Spleen (tissue), 11 donors: ENCODE data around the gene SLC18A3. TPM values are rescaled to one million over a fixed set of nuclear protein-coding genes. Genes with fewer than 3 reads are reported as not detected.

Experiments used
- DNase-seq: peaks from one replicate; pipeline ENCODE4 v3.0.0-alpha.2; 2020
- H3K27ac ChIP-seq, 8 donors: fragments of 200-600 bp; sonication (generic) in 7 of 8; 1 replicate in 4 of 8; 2 replicates in 4 of 8; pipeline versions ENCODE4 v1.5.0 to v1.8.0; 2016 to 2021; ENCODE audit warnings: inconsistent platforms in 4 of 8, mild to moderate bottlenecking in 4 of 8, moderate library complexity in 1 of 8
- H3K27me3 ChIP-seq, 7 donors: fragments of 200-600 bp; sonication (generic) in 6 of 7; replicated peaks in 1 of 7; 1 replicate in 4 of 7; 2 replicates in 3 of 7; pipeline versions ENCODE4 v1.5.0 to v1.8.0; 2016 to 2021; ENCODE audit warnings: inconsistent platforms in 3 of 7, mild to moderate bottlenecking in 1 of 7
- H3K36me3 ChIP-seq, 6 donors: fragments of 200-600 bp; sonication (generic) in 5 of 6; 1 replicate in 4 of 6; 2 replicates in 2 of 6; pipeline versions ENCODE4 v1.5.0 to v1.8.0; 2016 to 2021; ENCODE audit warnings: inconsistent platforms in 2 of 6
- H3K4me1 ChIP-seq, 6 donors: fragments of 200-600 bp; sonication (generic) in 5 of 6; 1 replicate in 3 of 6; 2 replicates in 3 of 6; pipeline versions ENCODE4 v1.5.0 to v1.8.0; 2016 to 2021; ENCODE audit warnings: inconsistent platforms in 3 of 6
- H3K4me3 ChIP-seq, 8 donors: fragments of 200-600 bp; sonication (generic) in 7 of 8; 1 replicate in 4 of 8; 2 replicates in 4 of 8; pipeline versions ENCODE4 v1.5.0 to v1.8.0; 2016 to 2021; ENCODE audit warnings: inconsistent platforms in 4 of 8, mild to moderate bottlenecking in 4 of 8, moderate library complexity in 2 of 8
- H3K9me3 ChIP-seq, 8 donors: fragments of 200-600 bp; sonication (generic) in 7 of 8; 1 replicate in 4 of 8; 2 replicates in 4 of 8; pipeline versions ENCODE4 v1.5.0 to v1.8.0; 2016 to 2021; ENCODE audit warnings: inconsistent platforms in 4 of 8
- POLR2A ChIP-seq, 3 donors: fragments of 450-650 bp; IDR thresholded peaks; one replicate each; pipeline ENCODE4 v1.5.1; 2017; ENCODE audit warnings: antibody characterized with exemption in 3 of 3, mild to moderate bottlenecking in 1 of 3
- POLR2AphosphoS5 ChIP-seq, 3 donors: sonication (generic); formaldehyde crosslinking; IDR thresholded peaks; one replicate each; pipeline ENCODE4 v1.5.1; 2017; ENCODE audit warnings: antibody characterized with exemption in 3 of 3
- WGBS, 5 donors: extraction: QIAGEN DNeasy Blood & Tissue Kit in 3 of 5; methylation state at CpG; one replicate each; pipeline versions ENCODE4 v1.1.5 to v1.1.7; 2013 to 2018; 5-methylcytosine and 5-hydroxymethylcytosine counted together
- intact Hi-C: fragments of 100-400 bp; cut with DNase I; formaldehyde crosslinking; loops from one replicate; pipeline ENCODE4 v1.15.0; 2023; ENCODE audit warnings: low total_unique reads
- polyA plus RNA-seq, 3 donors: library from polyadenylated mRNA; stranded (reverse); fragments of 200-250 nt; gene quantifications; one replicate each; pipeline ENCODE4 v1.2.1, GENCODE V29; 2013
- total RNA-seq, 7 donors: library from RNA; depleted of rRNA in 3 of 7; stranded (reverse); fragments of >200 nt in 3 of 7; fragmentation: NEBNext Ultra II Directional in 4 of 7; extraction: Animal tissue kit (Norgen Biotek cat#: 25700) in 4 of 7; gene quantifications; one replicate each; pipeline versions ENCODE4 v1.1.0 to v1.2.1, GENCODE V29; 2016 to 2021
- TF ChIP-seq, protein P1 (sequence below), 11 experiments: fragments of 200-600 bp in 7 of 11; fragments of 450-650 bp in 4 of 11; sonication (generic) in 4 of 11; IDR thresholded peaks in 8 of 11; conservative IDR thresholded peaks in 3 of 11; 1 replicate in 7 of 11; 2 replicates in 4 of 11; pipeline versions ENCODE4 v1.4.0 to v1.8.0; 2016 to 2021; ENCODE audit warnings: antibody characterized with exemption in 11 of 11, inconsistent platforms in 4 of 11, mild to moderate bottlenecking in 1 of 11
- donor health status: healthy with polysubstance abuse.
- donor health status: DM: no; HTN: no; CAD: no; lungs with moderate emphysema.
- donor health status: DM: no; HTN: no; CAD: no.
- donor health status: Bipolar disorder and iron deficiency.
- donor health status: healthy.
- donor health status: DM: no; HTN: no; CAD: no.
- donor health status: DM: yes; HTN: yes; CAD: no.

The SLC18A3 gene
- total and polyA plus RNA-seq, 10 donors, result not detected

DNA sequence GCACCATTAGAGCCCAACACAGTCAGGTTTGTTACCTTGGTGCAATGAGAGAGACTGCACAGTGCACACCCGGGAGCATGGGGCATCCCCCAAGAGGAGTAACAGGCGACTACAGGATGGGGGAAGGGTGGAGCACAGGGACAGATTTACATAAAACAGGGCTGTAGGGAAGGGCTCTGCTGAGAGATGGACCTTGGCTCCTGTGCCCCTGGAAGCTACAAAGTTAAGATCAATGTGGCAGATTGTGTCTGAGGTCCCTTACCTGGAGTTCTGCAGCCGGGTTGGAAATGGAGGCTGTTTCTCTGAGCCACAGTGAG, 13.7 kb upstream of the SLC18A3 start:
- Histone ChIP-seq H3K27me3 (peaks cover 0 to 64% (median 3%) of the 10 kb centered on the region in 7 donors), H3K4me3 (no peak overlapping the region), H3K27ac (no peak overlapping the region), H3K36me3 (no peaks in the 10 kb centered on the region), H3K4me1 (no peaks in the 10 kb centered on the region), H3K9me3 (no peaks in the 10 kb centered on the region)
- 44 to 73% (median 61%) methylated on average over 3 of the region's 3 CpGs for WGBS, 5 donors
- no peak for DNase-seq
- TF ChIP-seq, protein P1, sequence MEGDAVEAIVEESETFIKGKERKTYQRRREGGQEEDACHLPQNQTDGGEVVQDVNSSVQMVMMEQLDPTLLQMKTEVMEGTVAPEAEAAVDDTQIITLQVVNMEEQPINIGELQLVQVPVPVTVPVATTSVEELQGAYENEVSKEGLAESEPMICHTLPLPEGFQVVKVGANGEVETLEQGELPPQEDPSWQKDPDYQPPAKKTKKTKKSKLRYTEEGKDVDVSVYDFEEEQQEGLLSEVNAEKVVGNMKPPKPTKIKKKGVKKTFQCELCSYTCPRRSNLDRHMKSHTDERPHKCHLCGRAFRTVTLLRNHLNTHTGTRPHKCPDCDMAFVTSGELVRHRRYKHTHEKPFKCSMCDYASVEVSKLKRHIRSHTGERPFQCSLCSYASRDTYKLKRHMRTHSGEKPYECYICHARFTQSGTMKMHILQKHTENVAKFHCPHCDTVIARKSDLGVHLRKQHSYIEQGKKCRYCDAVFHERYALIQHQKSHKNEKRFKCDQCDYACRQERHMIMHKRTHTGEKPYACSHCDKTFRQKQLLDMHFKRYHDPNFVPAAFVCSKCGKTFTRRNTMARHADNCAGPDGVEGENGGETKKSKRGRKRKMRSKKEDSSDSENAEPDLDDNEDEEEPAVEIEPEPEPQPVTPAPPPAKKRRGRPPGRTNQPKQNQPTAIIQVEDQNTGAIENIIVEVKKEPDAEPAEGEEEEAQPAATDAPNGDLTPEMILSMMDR (IDR thresholded peaks at IDR 0.05 in 8 of 11, conservative IDR thresholded peaks at IDR 0.05 in 3 of 11), result no peak
- no peak for TF ChIP-seq POLR2A (IDR thresholded peaks at IDR 0.05)
- TF ChIP-seq POLR2AphosphoS5 (IDR thresholded peaks at IDR 0.05), result no peak
- intact Hi-C loops, result no loop called here

DNA sequence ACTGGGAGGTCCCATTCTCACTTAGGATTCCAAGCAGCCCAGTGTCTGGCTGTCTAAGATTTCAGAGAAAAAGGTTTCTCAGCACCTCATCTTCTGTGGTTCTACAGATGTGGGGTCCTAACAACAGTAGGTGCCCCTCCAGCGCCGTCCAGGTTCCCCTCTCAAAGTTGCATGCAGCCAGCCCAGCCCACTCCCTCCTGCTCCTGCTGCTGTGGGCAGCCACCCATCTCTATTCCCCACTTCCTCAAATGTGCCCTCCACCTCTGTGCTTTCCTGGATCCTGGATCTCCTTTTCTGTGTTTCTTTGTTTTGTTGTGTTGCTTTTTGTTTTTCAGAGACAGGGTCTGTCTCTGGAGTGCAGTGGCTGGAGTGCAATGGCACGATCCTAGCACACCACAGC, 13.3 kb upstream of the SLC18A3 start:
- 61 to 87% (median 77%) methylated on average over 3 of the region's 3 CpGs for WGBS, 5 donors

DNA sequence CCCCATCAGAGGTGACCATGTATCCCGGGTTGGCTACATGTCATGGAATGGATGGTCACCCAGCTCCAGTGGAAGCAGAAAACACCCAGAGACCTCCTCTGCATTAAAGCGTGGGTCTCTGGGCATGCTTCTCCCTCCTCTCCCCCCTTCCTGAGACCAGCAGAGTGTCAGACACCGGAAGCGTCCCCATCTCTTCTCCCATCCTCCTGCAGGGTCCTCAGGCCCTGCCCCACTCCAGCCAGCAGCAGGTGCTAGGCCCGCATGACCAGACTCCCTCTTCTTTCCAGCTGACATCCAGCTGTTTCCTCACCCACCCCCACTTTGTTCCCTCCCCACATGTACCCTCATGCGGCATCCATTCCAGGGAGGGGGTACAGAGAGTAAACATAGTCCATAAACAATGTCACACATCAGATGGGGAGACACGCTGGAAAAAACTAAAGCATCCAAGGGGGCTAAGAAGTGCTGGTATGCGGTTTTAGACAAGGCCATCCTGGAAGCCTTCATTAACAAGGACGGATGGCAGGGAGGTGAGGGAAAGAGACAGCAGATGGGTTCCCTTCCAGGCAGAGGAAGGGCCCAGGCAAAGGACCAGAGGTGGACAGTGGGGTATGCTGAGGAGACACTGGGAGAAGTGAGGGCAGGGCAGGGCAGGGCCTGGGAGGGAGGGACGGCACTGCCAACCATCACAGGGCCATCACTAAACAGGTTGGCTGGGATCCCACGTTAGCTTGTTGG, 12.5 kb upstream of the SLC18A3 start:
- 78 to 88% (median 83%) methylated on average over 10 to 11 of the region's 11 CpGs for WGBS, 5 donors
- no peaks in the 10 kb centered on the region for H3K36me3 ChIP-seq
- TF ChIP-seq POLR2AphosphoS5 (IDR thresholded peaks at IDR 0.05) (no peak), POLR2A (IDR thresholded peaks at IDR 0.05) (no peak)
- TF ChIP-seq, protein P1 (IDR thresholded peaks at IDR 0.05 in 8 of 11, conservative IDR thresholded peaks at IDR 0.05 in 3 of 11), result no peak
- no peaks in the 10 kb centered on the region for H3K9me3 ChIP-seq
- no peak overlapping the region for H3K27ac ChIP-seq
- intact Hi-C loops, result no loop called here
- no peaks in the 10 kb centered on the region for H3K4me1 ChIP-seq
- DNase-seq, result no peak
- H3K4me3 ChIP-seq, result no peak overlapping the region
- H3K27me3 ChIP-seq, result peaks cover 0 to 65% (median 3%) of the 10 kb centered on the region in 7 donors

More for the DNA sequence above, 13.3 kb upstream of the SLC18A3 start:
- Histone ChIP-seq H3K27ac (no peak overlapping the region), H3K27me3 (peaks cover 0 to 64% (median 3%) of the 10 kb centered on the region in 7 donors), H3K36me3 (no peaks in the 10 kb centered on the region), H3K4me1 (no peaks in the 10 kb centered on the region), H3K4me3 (no peak overlapping the region), H3K9me3 (no peaks in the 10 kb centered on the region)
- TF ChIP-seq, protein P1 (IDR thresholded peaks at IDR 0.05 in 8 of 11, conservative IDR thresholded peaks at IDR 0.05 in 3 of 11), result no peak
- no peak for TF ChIP-seq POLR2AphosphoS5 (IDR thresholded peaks at IDR 0.05)
- no peak for TF ChIP-seq POLR2A (IDR thresholded peaks at IDR 0.05)
- no peak for DNase-seq
- intact Hi-C loops, result no loop called here

DNA sequence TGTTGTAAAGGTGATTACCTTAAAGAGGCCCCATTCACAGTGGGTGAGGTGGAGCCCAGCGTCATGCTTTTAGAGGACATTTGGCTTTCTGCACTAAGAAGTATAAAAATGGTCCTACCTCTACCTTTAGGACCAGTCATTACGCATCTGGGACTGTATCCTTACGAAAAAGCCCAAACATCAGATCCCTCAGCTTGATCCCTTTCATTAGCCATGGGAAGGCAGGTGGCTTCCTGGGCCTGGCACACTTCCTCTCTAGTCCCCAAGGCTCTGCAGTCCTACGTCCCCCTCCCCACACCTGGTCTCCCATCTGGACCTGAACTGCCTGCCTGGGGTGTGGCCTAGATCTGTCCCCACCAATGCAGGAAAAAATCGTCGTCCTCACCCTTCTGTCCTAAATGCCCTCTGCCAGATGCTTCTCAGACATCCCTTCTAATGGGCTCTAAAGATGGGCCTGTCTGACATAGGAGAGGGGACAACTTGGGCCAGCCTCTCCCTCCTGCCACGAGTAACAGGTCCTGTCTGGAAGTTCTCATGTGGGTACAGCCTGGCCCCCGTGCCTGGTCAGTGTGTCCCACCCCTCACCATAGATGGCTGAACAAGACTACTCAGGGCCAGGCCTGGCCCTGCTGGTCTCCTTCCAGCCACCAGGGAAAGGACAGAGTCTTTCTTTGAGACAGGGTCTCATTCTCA, 11.8 kb upstream of the SLC18A3 start:
- Histone ChIP-seq H3K4me1 (no peaks in the 10 kb centered on the region), H3K27ac (no peak overlapping the region), H3K4me3 (no peak overlapping the region), H3K9me3 (no peaks in the 10 kb centered on the region), H3K36me3 (no peaks in the 10 kb centered on the region), H3K27me3 (peaks cover 0 to 67% (median 3%) of the 10 kb centered on the region in 7 donors)
- TF ChIP-seq POLR2A (IDR thresholded peaks at IDR 0.05), result no peak
- TF ChIP-seq, protein P1 (IDR thresholded peaks at IDR 0.05 in 8 of 11, conservative IDR thresholded peaks at IDR 0.05 in 3 of 11), result no peak
- intact Hi-C loops, result no loop called here
- DNase-seq, result no peak
- 74 to 84% (median 75%) methylated on average over 8 of the region's 8 CpGs for WGBS, 5 donors
